ENCODE results near the gene BPIFA2. TPM values are rescaled to one million over a fixed set of nuclear protein-coding genes. Genes with fewer than 3 reads are reported as not detected.

Gene BPIFA2
- total RNA-seq, 2 donors from 2014 or later, result not detected

DNA sequence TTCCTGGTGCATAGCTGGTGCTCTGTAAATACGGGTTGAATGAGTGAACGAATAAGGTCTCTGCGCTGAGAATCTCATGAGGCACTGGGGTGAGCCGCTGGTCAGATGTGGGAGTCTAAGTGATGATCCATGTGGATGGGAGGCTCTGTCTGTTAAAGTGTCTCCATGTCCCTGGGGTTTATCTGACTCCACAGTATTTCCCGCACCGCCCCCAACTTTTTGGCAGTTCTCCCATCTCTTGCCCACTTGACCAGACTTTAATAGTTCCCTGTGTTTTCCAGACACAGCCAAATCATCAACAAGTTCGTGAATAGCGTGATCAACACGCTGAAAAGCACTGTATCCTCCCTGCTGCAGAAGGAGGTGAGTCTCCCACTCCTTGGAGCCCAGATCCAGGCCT lies 9.9 kb downstream of the BPIFA2 start:
- Histone ChIP-seq H3K9me3 (ENCODE audit: control insufficient read depth, low read length) (no peaks in the 10 kb centered on the region), H3K27ac (ENCODE audit: low read depth, low read length) (no peak overlapping the region), H3K36me3 (ENCODE audit: control insufficient read depth, insufficient read depth, low read length) (no peaks in the 10 kb centered on the region), H3K4me3 (ENCODE audit: low read length) (no peak overlapping the region), H3K4me1 (ENCODE audit: control insufficient read depth, insufficient read depth, low read length) (peaks cover 4% of the 10 kb centered on the region), H3K9ac (ENCODE audit: extremely low read depth, low read length, poor library complexity, severe bottlenecking) (no peak overlapping the region), H3K27me3 (ENCODE audit: control insufficient read depth, insufficient read depth, low read length, poor library complexity, severe bottlenecking) (peaks cover 28% of the 10 kb centered on the region)
- Mint-ChIP-seq H3K27me3 (ENCODE audit: insufficient read depth) (peaks cover 43% of the 10 kb centered on the region), H3K9me3 (peaks cover under 1% of the 10 kb centered on the region), H3K36me3 (ENCODE audit: low read depth) (no peaks in the 10 kb centered on the region), H3K4me1 (peaks cover 27% of the 10 kb centered on the region), H3K27ac (no peak overlapping the region), H3K4me3 (no peak overlapping the region)
- WGBS, 2 experiments (ENCODE audit: insufficient coverage in 1 of 2, insufficient read length in 1 of 2), result 93 to 94% methylated on average over 6 to 9 of the region's 9 CpGs
- TF ChIP-seq, protein P1, sequence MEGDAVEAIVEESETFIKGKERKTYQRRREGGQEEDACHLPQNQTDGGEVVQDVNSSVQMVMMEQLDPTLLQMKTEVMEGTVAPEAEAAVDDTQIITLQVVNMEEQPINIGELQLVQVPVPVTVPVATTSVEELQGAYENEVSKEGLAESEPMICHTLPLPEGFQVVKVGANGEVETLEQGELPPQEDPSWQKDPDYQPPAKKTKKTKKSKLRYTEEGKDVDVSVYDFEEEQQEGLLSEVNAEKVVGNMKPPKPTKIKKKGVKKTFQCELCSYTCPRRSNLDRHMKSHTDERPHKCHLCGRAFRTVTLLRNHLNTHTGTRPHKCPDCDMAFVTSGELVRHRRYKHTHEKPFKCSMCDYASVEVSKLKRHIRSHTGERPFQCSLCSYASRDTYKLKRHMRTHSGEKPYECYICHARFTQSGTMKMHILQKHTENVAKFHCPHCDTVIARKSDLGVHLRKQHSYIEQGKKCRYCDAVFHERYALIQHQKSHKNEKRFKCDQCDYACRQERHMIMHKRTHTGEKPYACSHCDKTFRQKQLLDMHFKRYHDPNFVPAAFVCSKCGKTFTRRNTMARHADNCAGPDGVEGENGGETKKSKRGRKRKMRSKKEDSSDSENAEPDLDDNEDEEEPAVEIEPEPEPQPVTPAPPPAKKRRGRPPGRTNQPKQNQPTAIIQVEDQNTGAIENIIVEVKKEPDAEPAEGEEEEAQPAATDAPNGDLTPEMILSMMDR (conservative IDR thresholded peaks at IDR 0.05), result no peak
- DNase-seq, result no peak

DNA sequence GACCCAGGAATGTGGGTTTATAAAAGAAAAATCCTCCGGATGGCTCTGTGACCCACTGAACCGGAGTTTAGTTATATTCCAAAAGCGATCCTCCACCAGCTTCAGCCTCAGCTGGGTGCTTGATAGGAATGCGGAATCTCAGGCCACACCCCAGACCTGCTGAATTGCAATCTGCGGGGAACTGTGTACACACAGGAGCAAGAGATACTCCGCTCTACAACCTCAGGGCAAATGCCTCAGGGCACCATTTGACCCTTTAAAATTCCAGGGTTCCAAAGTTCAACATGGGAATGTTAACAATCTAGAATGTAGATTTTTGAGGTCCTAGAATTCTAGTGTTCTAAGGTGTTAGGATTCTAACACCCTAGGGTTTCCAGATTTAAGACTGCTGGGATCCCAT lies 10.8 kb downstream of the BPIFA2 start:
- peaks cover 9% of the 10 kb centered on the region for H3K9me3 Mint-ChIP-seq
- H3K27ac Mint-ChIP-seq, result no peak overlapping the region
- H3K4me3 Mint-ChIP-seq, result no peak overlapping the region
- Histone ChIP-seq H3K27ac (ENCODE audit: low read depth, low read length) (no peak overlapping the region), H3K9ac (ENCODE audit: extremely low read depth, low read length, poor library complexity, severe bottlenecking) (no peak overlapping the region), H3K4me1 (ENCODE audit: control insufficient read depth, insufficient read depth, low read length) (peaks cover 4% of the 10 kb centered on the region), H3K9me3 (ENCODE audit: control insufficient read depth, low read length) (no peaks in the 10 kb centered on the region), H3K4me3 (ENCODE audit: low read length) (no peak overlapping the region), H3K27me3 (ENCODE audit: control insufficient read depth, insufficient read depth, low read length, poor library complexity, severe bottlenecking) (peaks cover 24% of the 10 kb centered on the region), H3K36me3 (ENCODE audit: control insufficient read depth, insufficient read depth, low read length) (no peaks in the 10 kb centered on the region)
- no peaks in the 10 kb centered on the region for H3K36me3 Mint-ChIP-seq (ENCODE audit: low read depth)
- peaks cover 27% of the 10 kb centered on the region for H3K4me1 Mint-ChIP-seq
- peak; percentile 67 for DNase-seq
- TF ChIP-seq, protein P1 (conservative IDR thresholded peaks at IDR 0.05), result no peak
- 50 to 75% methylated on average over 5 to 6 of the region's 6 CpGs for WGBS, 2 experiments (ENCODE audit: insufficient coverage in 1 of 2, insufficient read length in 1 of 2)
- H3K27me3 Mint-ChIP-seq (ENCODE audit: insufficient read depth), result peaks cover 39% of the 10 kb centered on the region

DNA sequence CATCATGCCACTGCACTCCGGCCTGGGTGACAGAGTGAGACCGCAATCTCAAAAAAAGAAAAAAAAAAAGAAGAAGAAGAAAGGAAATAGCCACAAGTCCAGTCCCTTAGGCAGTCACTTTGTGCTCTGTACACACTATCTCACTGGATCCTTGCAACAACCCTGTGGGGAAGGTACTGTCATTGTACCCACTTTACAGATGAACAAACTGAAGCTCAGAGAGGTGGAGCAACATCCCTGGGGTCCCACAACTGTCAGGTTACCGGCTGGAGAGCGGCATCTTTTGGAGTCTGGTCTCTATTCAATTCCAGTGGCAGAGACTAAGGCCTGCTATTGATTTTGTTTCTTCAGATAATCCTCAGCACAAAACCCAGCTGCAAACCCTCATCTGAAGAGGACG lies 12.2 kb downstream of the BPIFA2 start:
- H3K36me3 Mint-ChIP-seq (ENCODE audit: low read depth), result no peaks in the 10 kb centered on the region
- H3K9me3 Mint-ChIP-seq, result peaks cover 16% of the 10 kb centered on the region
- Histone ChIP-seq H3K9me3 (ENCODE audit: control insufficient read depth, low read length) (no peaks in the 10 kb centered on the region), H3K27me3 (ENCODE audit: control insufficient read depth, insufficient read depth, low read length, poor library complexity, severe bottlenecking) (peaks cover 17% of the 10 kb centered on the region), H3K36me3 (ENCODE audit: control insufficient read depth, insufficient read depth, low read length) (no peaks in the 10 kb centered on the region), H3K9ac (ENCODE audit: extremely low read depth, low read length, poor library complexity, severe bottlenecking) (no peak overlapping the region), H3K4me3 (ENCODE audit: low read length) (no peak overlapping the region), H3K4me1 (ENCODE audit: control insufficient read depth, insufficient read depth, low read length) (peaks cover 4% of the 10 kb centered on the region), H3K27ac (ENCODE audit: low read depth, low read length) (no peak overlapping the region)
- H3K27me3 Mint-ChIP-seq (ENCODE audit: insufficient read depth), result peaks cover 29% of the 10 kb centered on the region
- DNase-seq, result no peak
- TF ChIP-seq, protein P1 (conservative IDR thresholded peaks at IDR 0.05), result no peak
- peaks cover 27% of the 10 kb centered on the region for H3K4me1 Mint-ChIP-seq
- H3K27ac Mint-ChIP-seq, result no peak overlapping the region
- H3K4me3 Mint-ChIP-seq, result no peak overlapping the region
- WGBS, 2 experiments (ENCODE audit: insufficient coverage in 1 of 2, insufficient read length in 1 of 2), result 93 to 100% methylated on average over 4 to 5 of the region's 5 CpGs

Data from endodermal cell (in vitro differentiated cells).